Testis (tissue), 2 donors: ENCODE data around the gene NXPE4.

ENCODE experiments used
- CTCF ChIP-seq, 3 experiments: fragments of 450-650 bp in 2 of 3; fragments of 200-600 bp in 1 of 3; sonication (generic) in 1 of 3; IDR thresholded peaks; one replicate each; pipeline ENCODE4 v1.5.1; 2016 to 2019; ENCODE audit warnings: antibody characterized with exemption in 3 of 3, mild to moderate bottlenecking in 2 of 3, moderate library complexity in 1 of 3
- POLR2A ChIP-seq: fragments of 450-650 bp; IDR thresholded peaks from one replicate; pipeline ENCODE4 v1.6.1; 2017; ENCODE audit warnings: antibody characterized with exemption, mild to moderate bottlenecking, moderate library complexity

DNA sequence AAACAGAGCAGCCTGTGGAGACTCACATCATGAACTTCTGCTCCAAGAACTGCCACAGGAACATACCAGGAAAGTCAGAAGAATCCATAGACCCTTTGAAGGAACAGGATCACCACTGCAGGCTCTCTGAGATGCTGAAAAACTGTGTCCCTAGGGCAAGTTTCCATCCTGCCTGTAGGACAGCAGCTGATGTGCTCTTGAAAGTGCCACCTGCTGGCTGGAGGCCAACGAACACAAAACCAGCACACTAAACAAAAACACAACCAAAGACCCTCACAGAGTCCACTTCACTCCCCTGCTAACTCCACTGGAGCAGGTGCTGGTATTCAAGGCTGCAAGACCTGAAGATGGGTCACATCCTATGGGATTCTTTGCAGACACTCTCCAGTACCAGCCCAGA is 23.9 kb downstream of the NXPE4 start:
- TF ChIP-seq CTCF (IDR thresholded peaks at IDR 0.05), result no peak
- no peak for TF ChIP-seq POLR2A
